ENCODE results near the gene SDCBP2. TPM values are rescaled to one million over a fixed set of nuclear protein-coding genes. Genes with fewer than 3 reads are reported as not detected.

SDCBP2 gene
- total and polyA plus RNA-seq, 2 of the 8 experiments (the other 6 are each of a cell fraction or from before 2014, with no cell fraction given), result 4.2 to 6.7 TPM

- Histone ChIP-seq H3K4ac (replicated peaks; ENCODE audit: insufficient read length, low read depth, low read length) (no peak overlapping the region), H2AFZ (ENCODE audit: low read length) (no peak overlapping the region), H4K5ac (ENCODE audit: insufficient read length, low read depth, low read length) (no peak overlapping the region), H3K14ac (ENCODE audit: insufficient read length) (no peak overlapping the region), H2BK20ac (ENCODE audit: low read length) (no peak overlapping the region), H3K4me2 (ENCODE audit: insufficient read depth in 1 of 2, low read depth in 2 of 2, low read length in 2 of 2) (no peak overlapping the region), H3K23me2 (ENCODE audit: low read depth, low read length) (no peaks in the 10 kb centered on the region), H4K91ac (replicated peaks; ENCODE audit: insufficient read length, low read length) (no peak overlapping the region), H3K18ac (ENCODE audit: extremely low read depth, low read length) (no peak overlapping the region), H3K36me3 (ENCODE audit: control insufficient read depth in 2 of 4, insufficient read depth in 4 of 4, low read length in 3 of 4) (peaks cover 0 to 32% (median 8%) of the 10 kb centered on the region in 4 experiments; a peak in 6 of 8 replicates), H2AK5ac (ENCODE audit: low read depth, low read length) (no peak overlapping the region), H3K79me2 (ENCODE audit: control insufficient read depth in 1 of 2, insufficient read depth in 2 of 2, low read length in 2 of 2) (no peaks in the 10 kb centered on the region; a peak in 1 of 4 replicates), H3K4me1 (replicated peaks in 1 of 4; ENCODE audit: control insufficient read depth in 3 of 4, insufficient read depth in 4 of 4, low read length in 3 of 4) (no peaks in the 10 kb centered on the region), H2BK12ac (ENCODE audit: low read depth, low read length) (no peak overlapping the region), H2BK15ac (ENCODE audit: low read length) (no peak overlapping the region), H3K4me3 (ENCODE audit: extremely low read depth in 1 of 4, insufficient read depth in 2 of 4, low read depth in 3 of 4, low read length in 4 of 4) (no peak overlapping the region), H2BK120ac (replicated peaks; ENCODE audit: low read depth, low read length) (no peak overlapping the region), H3K9ac (replicated peaks in 1 of 4; ENCODE audit: extremely low read depth in 1 of 4, low read depth in 3 of 4, low read length in 3 of 4) (no peak overlapping the region), H3K27ac (ENCODE audit: low read depth, low read length) (no peak overlapping the region), H2BK5ac (ENCODE audit: low read depth, low read length) (no peak overlapping the region), H3K27me3 (replicated peaks in 1 of 4; ENCODE audit: control insufficient read depth in 3 of 4, extremely low read depth in 1 of 4, insufficient read depth in 3 of 4, low read length in 3 of 4) (no peaks in the 10 kb centered on the region), H3K9me3 (ENCODE audit: insufficient read depth in 2 of 2, low read depth in 1 of 2, low read length in 1 of 2) (no peaks in the 10 kb centered on the region), H4K8ac (ENCODE audit: extremely low read depth, insufficient read depth, low read length) (no peak overlapping the region), H3K56ac (replicated peaks; ENCODE audit: insufficient read length, low read depth, low read length) (no peak overlapping the region), H4K20me1 (replicated peaks in 1 of 2; ENCODE audit: control insufficient read depth in 1 of 2, insufficient read depth in 2 of 2, low read length in 2 of 2) (peaks cover 5 to 11% of the 10 kb centered on the region in 2 experiments), H3K79me1 (ENCODE audit: low read depth, low read length) (no peaks in the 10 kb centered on the region), H3K23ac (ENCODE audit: insufficient read length) (no peak overlapping the region)
- CTCF ChIA-PET (ENCODE audit: partially characterized antibody), result no interaction called here
- 95% methylated on average over 4 of the region's 4 CpGs; no CpG with 5 or more reads in 1 of the 2 experiments for WGBS, 2 experiments (ENCODE audit: extremely low coverage in 1 of 2, insufficient coverage in 1 of 2, insufficient read length in 1 of 2, insufficient replicate concordance in 2 of 2, low coverage in 1 of 2, low lambda C conversion rate in 2 of 2, missing lambda C conversion rate in 1 of 2)
- POLR2A ChIA-PET (ENCODE audit: partially characterized antibody), result interaction anchor here (1.5 kb wide), 1 partner anchor 42 kb away, joined by 3 read pairs; no protein-coding TSS in a partner anchor
- no peak for FAIRE-seq
- DNase-seq (ENCODE audit: low read depth in 1 of 2, low spot score in 2 of 2), result no peak
- TF ChIP-seq GTF2F1 (IDR thresholded peaks at IDR 0.05; ENCODE audit: borderline replicate concordance, low read depth, low read length) (no peak), HDAC6 (IDR thresholded peaks at IDR 0.05; ENCODE audit: low read depth, low read length) (no peak), BACH1 (IDR thresholded peaks at IDR 0.05; ENCODE audit: low read length) (no peak)
Observed at GRCh38 chr20:1367479-1367878, 38.5 kb upstream of the SDCBP2 start.

All from H1 (cell line).